ENCODE data around the gene TBRG1.

The TBRG1 gene

GRCh38 chr11:124663861-124664260 lies 41.2 kb downstream of the TBRG1 start:
- no peaks in the 10 kb centered on the region for H3K27me3 ChIP-seq (ENCODE audit: insufficient read depth, poor library complexity, severe bottlenecking)
- no peak for DNase-seq (ENCODE audit: low spot score)
- ATAC-seq (ENCODE audit: low read depth), result no peak
- TF ChIP-seq CTCF (IDR thresholded peaks at IDR 0.05; ENCODE audit: poor library complexity, severe bottlenecking), result no peak
- no peak overlapping the region for H3K4me3 ChIP-seq (ENCODE audit: severe bottlenecking)
- no peaks in the 10 kb centered on the region for H3K4me1 ChIP-seq (ENCODE audit: insufficient read depth, poor library complexity, severe bottlenecking)
- no peaks in the 10 kb centered on the region for H3K36me3 ChIP-seq (ENCODE audit: low read depth)
- no peaks in the 10 kb centered on the region for H3K9me3 ChIP-seq (ENCODE audit: severe bottlenecking)
- no peak overlapping the region for H3K27ac ChIP-seq (ENCODE audit: poor library complexity, severe bottlenecking)

GRCh38 chr11:124667601-124668000 lies 44.9 kb downstream of the TBRG1 start:
- no peaks in the 10 kb centered on the region for H3K27me3 ChIP-seq (ENCODE audit: insufficient read depth, poor library complexity, severe bottlenecking)
- ATAC-seq (ENCODE audit: low read depth), result no peak
- no peaks in the 10 kb centered on the region for H3K36me3 ChIP-seq (ENCODE audit: low read depth)
- no peak for TF ChIP-seq CTCF (IDR thresholded peaks at IDR 0.05; ENCODE audit: poor library complexity, severe bottlenecking)
- H3K4me3 ChIP-seq (ENCODE audit: severe bottlenecking), result no peak overlapping the region
- no peaks in the 10 kb centered on the region for H3K9me3 ChIP-seq (ENCODE audit: severe bottlenecking)
- no peak overlapping the region for H3K27ac ChIP-seq (ENCODE audit: poor library complexity, severe bottlenecking)
- H3K4me1 ChIP-seq (ENCODE audit: insufficient read depth, poor library complexity, severe bottlenecking), result no peaks in the 10 kb centered on the region
- no peak for DNase-seq (ENCODE audit: low spot score)

DNA sequence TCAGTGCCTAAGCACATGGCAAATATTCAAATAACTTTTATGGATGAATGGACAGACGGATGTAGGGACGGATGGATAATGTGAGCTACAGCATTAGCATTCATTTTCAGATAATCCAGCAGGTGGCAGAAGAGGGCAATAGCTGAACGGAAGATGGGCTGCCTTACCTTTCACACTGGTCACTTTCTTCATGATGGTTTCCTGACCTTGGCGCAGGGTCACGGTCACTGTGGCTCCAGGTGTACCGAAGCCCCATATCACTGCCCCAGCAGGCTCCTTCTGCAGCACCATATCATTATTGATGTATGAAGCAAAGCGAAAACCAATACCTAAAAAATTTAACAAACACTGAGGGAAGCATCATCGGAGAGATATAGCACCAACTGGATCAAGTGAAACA lies 46.5 kb downstream of the TBRG1 start:
- DNase-seq (ENCODE audit: low spot score) (no peak), ATAC-seq (ENCODE audit: low read depth) (0 out of 3 replicates have a peak, but pooled peaks have one; percentile 42)
- H3K36me3 ChIP-seq (ENCODE audit: low read depth), result no peaks in the 10 kb centered on the region

GRCh38 chr11:124670732-124671131 lies 48.1 kb downstream of the TBRG1 start:
- ATAC-seq (ENCODE audit: low read depth) (no peak), DNase-seq (ENCODE audit: low spot score) (no peak)

More for the DNA sequence above, 46.5 kb downstream of the TBRG1 start:
- Histone ChIP-seq H3K4me1 (ENCODE audit: insufficient read depth, poor library complexity, severe bottlenecking) (no peaks in the 10 kb centered on the region), H3K9me3 (ENCODE audit: severe bottlenecking) (no peaks in the 10 kb centered on the region), H3K4me3 (ENCODE audit: severe bottlenecking) (no peak overlapping the region), H3K27me3 (ENCODE audit: insufficient read depth, poor library complexity, severe bottlenecking) (no peaks in the 10 kb centered on the region), H3K27ac (ENCODE audit: poor library complexity, severe bottlenecking) (no peak overlapping the region)
- peak; percentile 92 for TF ChIP-seq CTCF (IDR thresholded peaks at IDR 0.05; ENCODE audit: poor library complexity, severe bottlenecking)

More at GRCh38 chr11:124670732-124671131, 48.1 kb downstream of the TBRG1 start:
- Histone ChIP-seq H3K27me3 (ENCODE audit: insufficient read depth, poor library complexity, severe bottlenecking) (no peaks in the 10 kb centered on the region), H3K9me3 (ENCODE audit: severe bottlenecking) (no peaks in the 10 kb centered on the region), H3K36me3 (ENCODE audit: low read depth) (no peaks in the 10 kb centered on the region), H3K4me3 (ENCODE audit: severe bottlenecking) (no peak overlapping the region), H3K4me1 (ENCODE audit: insufficient read depth, poor library complexity, severe bottlenecking) (peaks cover 6% of the 10 kb centered on the region), H3K27ac (ENCODE audit: poor library complexity, severe bottlenecking) (no peak overlapping the region)
- TF ChIP-seq CTCF (IDR thresholded peaks at IDR 0.05; ENCODE audit: poor library complexity, severe bottlenecking), result no peak

All from RWPE2 (cell line).